ENCODE data around the gene SBF2.
"Not testable (repeated sequence)": the region's sequence is repeated elsewhere in the genome, so short reads cannot be mapped to it uniquely, and the experiment has no call there.

Gene SBF2

DNA sequence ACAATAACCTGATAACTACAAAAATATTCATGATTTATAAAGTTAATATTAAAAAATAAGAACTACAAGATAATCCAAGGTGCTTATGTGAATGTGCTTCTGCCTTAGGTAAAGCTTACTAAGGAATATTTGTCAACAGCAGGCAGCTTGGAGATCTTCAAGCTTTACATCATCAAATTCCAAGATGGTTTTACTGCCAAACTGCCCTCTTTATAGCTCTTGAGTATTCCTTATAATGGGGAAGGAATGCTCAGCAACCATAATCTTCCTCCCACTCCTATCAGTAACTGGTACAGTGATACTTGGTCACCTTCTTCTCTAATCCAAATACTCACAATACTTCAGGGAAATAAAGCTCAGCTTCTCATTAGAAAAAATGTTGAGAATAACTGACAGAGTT, 30.1 kb downstream of the SBF2 start:
- no peak for DNase-seq

DNA sequence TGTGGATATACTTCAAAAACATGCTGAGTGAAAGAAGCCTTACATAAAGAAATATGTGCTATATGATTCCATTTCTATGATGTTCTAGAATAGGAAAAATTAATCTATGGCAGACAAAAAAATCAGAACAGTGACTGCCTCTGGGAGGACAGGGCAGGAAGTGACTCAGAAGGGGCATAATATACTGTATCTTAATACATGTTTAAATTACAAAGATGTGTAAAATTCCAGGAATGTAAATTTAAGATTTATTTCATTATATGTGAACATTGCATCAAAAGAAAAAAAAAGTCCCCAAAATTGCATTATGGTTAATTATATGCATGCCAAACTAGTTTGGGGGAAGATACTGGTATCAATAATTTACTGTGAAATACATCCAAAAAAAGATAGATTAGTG, 32.2 kb downstream of the SBF2 start:
- DNase-seq = no peak

DNA sequence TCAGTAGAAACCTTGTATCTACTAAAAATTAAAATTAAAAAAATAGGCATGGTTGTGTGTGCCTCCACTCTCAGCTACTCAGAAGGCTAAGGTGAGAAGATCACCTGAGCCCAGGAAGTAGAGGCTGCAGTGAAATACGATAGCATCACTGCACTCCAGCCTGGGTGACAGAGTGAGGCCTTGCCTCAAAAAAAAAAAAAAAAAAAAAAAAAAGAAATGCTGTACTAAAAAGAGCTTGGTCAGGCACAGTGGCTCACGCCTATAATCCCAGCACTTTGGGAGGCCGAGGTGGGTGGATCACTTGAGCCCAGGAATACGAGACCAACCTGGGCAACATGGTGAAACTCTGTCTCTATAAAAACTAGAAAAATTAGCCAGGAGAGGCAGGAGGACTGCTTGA, 36.5 kb downstream of the SBF2 start:
- peak; percentile 84 for DNase-seq

DNA sequence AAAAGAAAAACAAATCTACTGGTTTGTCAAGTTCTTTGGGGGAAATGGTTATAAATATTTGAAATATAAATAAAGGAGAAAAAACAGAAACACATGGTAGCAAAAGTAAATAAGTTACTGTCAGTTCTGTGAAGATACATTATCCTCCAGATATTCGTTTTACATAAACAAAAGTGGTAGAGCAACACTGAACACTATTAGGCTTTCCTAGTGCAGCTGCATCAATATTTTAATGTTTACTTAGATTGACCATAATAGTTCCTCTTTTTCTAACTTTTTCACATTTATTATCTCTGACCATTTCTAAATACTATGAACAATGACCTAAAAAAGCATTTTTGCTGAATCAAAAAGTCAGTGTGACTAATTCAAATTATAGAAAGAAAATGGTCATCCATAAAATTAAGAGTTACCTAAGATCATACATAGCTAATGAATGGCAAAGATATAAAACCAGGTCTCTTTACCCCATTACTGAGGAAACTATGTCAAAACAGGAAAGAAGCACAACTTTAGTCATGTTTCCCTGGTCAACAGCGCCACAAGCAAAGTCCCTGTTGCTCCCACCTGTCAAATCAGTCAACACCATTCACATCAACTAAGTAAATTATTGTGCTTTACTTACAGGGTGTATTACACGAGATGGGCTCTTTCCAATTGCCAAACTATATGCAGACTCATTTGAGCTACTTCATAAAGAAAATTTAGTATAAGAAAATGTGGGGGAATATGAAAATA, 38.5 kb downstream of the SBF2 start:
- DNase-seq = peak; percentile 57

DNA sequence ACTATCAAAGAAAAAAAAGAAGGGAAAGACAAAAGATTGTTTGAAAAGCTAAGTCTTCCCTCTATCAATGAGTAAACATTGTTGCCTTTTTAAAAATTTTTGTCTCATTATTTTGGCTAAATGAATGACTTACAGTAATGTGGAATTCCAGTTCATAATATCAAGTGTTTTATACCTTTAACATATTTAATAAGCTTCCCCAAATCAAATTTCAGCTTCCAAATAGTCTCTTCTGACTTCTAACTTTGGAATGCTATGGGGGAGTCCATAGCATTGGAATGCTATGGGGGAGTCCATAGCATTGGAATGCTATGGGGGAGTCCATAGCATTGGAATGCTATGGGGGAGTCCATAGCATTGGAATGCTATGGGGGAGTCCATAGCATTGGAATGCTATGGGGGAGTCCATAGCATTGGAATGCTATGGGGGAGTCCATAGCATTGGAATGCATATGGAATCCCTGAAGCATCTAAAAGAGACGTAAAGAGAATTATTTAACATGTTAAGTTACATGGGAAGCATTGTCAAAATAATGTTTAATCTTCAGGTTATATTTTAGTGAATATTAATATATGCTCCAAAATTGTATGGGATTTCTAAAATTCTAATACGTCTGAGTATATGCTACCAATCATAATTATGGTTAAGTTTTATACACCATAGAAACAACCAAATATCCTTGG, 44.4 kb downstream of the SBF2 start:
- DNase-seq = not testable (repeated sequence)

DNA sequence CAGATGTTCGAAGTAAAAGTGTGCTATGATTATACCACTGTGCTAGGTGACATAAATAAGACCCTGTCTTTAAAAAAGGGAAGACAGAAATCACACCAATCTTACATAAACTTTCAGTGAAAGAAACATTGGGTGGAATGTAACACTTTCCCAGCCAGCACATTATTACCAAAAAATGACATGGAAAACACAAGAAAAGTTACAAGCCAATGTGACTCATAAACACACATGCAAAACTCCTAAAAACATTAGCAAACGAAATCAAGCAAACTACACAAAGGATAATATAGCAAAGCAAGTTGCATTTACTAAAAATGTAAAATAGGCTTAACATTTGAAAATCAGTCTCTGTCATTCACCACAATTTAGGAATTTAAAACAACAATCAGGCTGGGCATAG, 47.0 kb downstream of the SBF2 start:
- DNase-seq = no peak

DNA sequence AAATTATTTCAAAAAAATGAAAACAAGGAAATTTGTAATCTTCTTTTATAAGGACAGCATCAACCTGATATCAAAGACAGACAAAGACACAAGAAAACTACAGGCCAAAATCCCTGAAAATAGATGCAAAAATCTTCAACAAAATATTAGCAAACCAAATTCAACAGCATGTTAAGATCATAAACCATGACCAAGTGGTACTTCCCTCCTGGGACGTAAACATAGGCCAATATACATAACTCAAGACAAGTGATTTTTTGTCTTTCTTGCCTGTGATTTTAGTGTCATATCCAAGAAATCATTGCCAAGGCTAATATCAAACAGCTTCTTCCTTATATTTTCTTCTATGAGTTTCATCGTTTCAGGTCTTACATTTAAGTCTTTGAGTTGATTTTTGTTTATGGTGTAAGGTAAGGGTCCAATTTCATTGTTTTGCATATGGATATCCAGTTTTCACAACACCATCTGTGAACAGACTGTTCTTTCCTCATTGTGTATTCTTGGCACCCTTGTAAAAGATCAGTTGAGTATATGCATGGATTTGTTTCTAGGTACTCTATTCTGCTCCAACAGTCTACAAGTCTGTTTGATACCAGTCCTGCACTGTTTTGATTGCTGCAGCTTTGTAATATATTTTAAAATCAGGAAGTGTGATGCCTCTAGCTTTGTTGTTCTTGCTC, 50.0 kb downstream of the SBF2 start:
- no peak for DNase-seq

DNA sequence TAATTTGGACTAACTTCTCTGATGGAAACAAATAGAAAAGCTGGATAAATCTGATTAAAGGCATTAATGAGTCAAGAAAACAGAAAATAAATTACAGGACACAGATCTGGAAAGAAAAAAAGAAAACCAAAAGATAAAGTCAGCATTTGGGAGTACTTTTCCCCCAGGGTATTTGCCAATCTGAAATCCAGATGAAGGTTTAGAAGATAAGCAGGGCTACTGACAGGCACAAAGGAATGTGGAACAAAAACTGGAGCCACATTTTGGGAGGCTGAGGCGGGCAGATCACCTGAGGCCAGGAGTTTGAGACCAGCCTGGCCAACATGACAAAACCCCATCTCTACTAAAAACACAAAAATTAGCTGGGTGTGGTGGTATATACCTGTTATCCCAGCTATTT, 57.2 kb downstream of the SBF2 start:
- DNase-seq = no peak

DNA sequence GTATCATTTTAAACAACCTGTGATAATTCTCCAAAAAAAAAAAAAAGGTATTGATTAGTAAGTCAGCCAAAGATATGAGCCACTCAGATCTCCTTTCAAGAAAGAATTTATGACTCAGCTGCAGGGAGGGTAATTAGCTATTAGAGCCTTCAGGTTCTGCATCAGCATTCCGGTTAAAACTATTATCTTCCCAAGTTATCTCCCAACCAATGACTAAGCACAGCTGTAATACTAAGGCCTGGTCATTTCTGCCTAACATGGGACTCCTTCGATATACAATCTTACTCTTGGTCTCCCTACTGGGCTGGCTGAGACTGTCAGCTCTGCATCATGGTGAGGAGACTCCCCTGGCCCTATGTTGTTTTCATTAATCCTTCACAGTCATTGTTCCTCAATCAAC, 60.4 kb downstream of the SBF2 start:
- no peak for DNase-seq

DNA sequence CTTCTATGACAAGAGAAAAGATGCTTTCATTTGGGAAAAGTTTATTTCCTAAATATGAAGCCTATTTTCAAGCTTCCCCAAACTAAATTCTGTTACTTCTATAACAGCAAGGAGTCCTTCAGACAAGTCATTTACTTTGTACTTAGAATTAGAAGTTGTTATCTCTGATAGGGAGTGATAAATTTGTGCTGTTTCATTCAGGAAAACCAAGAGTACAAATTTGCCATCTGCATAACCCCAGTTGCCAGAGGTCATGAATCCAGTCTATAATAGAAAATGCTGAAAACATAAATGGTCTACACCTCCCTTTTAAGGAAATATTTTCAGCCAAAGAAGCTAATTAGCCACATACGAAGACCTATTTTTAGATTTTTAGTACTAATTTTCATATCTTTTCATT, 61.3 kb downstream of the SBF2 start:
- DNase-seq = no peak

DNA sequence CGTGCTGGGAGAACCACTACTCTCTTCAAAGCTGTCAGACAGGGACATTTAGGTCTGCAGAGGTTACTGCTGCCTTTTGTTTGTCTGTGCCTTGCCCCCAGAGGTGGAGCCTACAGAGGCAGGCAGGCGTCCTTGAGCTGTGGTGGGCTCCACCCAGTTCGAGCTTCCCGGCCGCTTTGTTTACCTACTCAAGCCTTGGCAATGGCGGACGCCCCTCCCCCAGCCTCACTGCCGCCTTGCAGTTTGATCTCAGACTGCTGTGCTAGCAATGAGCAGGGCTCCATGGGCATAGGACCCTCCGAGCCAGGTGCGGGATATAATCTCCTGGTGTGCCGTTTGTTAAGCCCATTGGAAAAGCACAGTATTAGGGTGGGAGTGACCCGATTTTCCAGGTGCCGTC, 62.2 kb downstream of the SBF2 start:
- DNase-seq = not testable (repeated sequence)

DNA sequence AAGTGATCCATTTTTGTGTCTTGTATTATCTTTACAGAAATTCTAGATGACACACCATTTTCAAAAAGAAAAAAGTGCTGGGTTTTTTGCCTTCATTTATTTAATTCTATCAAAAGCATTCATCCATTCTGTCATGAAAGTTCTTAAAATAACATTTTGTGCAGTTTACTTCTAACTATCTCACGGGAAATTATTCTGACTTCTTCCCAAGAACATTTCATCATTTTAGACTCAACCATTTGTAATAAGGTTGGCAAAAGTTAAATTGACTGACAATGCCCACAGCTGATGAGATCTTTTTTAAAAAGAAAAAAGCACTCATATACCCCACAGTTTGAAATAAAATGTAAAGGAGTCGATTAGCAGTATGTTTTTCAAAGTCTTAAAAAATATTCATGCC, 68.5 kb downstream of the SBF2 start:
- DNase-seq = no peak

DNA sequence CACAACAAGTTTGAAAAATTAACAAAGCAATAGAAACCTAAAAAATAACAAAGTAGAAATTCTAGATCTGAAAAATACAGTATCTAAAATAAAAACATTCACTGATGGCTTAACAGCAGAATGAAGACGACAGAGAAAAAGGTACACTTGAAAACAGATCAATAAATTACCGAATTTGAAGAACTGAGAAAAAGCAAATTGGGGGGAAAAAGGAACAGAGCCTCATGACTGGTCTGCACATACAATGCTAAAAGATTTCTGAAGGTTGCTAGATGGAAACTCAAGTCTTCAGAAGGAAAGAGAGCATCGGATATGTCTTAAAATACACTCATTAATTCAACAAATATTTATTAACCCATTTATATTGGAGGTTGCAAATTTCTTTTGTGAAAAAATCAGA, 71.6 kb downstream of the SBF2 start:
- no peak for DNase-seq

DNA sequence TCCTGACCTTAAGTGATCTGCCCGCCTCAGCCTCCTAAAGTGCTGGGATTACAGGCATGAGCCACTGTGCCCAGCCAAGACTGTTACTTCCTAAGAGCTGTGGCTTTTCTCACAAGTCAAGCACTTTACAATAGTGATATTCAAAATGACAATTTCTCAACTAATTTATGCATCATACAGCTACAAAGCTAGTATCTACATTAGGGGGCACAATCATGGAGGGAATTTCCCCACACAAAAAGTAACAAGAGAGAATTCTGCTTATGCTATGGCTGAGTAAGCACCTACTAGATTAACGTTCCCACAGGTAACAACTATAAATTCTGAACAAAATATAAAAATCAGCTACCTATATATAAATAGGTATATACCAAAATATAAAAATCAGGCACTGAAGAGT, 72.7 kb downstream of the SBF2 start:
- DNase-seq = no peak

DNA sequence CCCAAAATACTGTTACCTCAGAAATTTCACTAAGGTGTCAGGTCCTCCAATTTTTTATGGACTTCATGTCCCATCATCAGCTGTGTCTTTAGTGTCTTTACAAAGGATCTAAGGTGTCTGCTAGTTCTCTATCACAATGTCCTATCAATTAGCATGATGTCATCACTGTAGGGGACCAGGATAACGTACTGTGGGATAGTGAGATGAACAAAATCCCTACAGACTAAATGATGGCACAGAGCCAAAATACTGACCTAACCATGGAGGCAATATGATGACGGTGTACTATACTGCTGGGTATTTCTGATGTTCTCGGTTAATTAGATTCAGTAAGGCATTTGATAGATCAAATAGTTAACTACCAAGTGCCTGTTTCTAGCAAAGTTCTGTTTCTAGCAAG, 82.5 kb downstream of the SBF2 start:
- DNase-seq = no peak

DNA sequence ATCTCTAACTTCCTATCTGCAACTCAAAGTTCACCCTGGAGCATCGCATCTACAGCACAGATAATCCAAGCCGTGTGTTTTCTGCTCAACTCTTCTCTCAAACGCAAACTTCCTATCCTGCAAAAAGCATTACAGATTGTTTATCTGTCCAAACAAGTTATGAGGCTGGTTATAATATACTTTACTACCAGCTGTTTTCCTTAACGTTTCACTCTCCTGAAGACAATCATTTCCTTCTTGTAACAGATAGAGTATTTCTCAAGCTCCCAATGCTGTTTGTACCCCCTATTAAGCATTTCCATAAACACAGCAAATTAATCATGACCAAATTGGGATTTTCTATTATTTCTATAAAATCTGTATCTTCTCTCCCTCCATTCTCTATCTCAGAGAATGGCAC, 84.7 kb downstream of the SBF2 start:
- DNase-seq = no peak

DNA sequence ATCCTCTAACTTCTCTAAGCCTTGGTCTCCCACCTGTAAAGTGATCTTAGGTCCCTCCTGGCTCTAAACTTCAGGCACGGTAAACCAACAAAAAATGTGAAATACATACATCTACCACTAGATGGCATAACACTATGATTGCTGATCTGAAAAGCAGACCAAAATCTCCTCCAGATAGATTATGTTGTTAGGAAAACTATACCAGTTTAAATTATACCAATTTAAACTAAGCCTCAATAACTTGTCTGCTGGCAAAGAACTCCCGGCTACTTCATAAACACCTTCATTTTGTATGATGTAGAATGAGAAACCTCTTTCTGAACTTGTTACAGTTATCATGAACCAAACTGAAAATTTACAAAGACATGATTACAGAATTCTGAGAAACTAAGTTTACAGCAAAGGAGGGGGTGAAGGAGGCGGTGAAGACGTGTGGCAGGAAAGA, 85.9 kb downstream of the SBF2 start:
- peak; percentile 65 for DNase-seq

DNA sequence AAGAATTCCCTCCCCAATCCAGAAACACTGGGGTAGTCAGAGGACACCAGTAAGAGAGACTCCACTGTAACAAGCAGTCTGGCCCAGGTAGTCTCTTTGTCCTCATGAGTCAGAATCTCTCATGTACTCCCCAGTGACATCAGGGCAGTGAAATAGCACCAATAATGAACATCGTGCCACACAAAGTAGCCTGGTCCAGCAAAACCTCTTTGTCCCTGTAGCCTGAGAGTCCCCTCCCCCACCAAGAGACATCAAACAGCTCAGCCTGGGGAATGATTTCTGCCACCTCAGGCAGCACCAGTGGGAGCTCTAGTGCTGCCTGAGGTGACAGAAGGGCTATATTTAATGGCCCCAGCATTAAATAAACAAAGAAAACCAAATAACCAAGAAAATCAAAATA, 88.1 kb downstream of the SBF2 start:
- peak; percentile 32 for DNase-seq

DNA sequence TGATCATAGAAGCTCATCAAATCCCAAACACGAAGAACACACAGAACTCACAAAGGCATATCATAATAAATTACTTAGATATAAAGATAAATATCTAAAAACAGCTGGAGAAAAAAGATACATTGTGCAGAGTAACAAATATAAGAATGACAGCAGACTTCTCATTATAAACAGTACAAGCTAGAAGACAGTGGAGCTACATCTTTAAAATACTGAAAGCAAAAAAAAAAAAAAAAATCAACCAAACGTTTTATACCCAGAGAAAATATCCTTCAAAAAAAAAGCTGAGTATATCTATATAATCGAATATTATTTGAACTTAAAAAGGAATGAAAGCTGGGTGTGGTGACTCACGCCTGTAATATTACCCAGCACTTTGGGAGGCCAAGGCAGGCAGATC, 90.0 kb downstream of the SBF2 start:
- DNase-seq = peak; percentile 17

DNA sequence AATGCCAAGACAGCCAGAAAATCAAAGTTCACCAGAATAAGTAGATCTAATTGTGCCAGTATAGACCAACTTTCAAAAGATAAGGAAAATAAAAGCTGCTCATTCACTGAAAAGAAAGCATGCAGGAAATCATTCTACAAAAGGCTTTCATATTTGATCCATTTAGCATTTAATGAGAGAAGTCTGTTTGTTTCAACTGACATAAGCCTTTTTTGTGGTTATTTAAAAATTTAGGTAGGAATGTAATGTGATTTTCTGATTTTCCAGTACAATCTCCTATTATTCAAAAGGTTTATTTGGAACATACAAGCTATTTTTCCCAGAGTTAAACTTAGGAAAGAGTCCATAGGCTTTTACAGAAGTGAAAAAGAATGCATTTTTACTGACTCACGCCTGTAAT, 92.7 kb downstream of the SBF2 start:
- no peak for DNase-seq

DNA sequence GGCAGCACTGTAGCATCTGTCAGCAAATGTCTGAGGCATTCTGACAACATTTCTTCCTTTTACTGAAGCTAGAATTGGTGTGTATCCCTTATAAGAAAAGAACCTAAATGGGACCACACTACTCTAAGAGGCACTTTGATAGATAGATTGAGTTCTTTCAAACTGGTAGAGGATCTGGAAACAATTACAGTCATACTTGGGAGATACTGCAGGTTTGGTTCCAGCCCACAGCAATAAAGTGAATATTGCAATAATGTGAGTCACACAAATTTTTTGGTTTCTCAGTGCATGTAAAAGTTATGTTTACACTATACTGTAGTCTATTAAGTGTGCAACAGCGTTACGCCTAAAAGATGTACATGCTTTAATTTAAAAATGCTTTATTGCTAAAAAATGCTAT, 96.9 kb downstream of the SBF2 start:
- DNase-seq = no peak

DNA sequence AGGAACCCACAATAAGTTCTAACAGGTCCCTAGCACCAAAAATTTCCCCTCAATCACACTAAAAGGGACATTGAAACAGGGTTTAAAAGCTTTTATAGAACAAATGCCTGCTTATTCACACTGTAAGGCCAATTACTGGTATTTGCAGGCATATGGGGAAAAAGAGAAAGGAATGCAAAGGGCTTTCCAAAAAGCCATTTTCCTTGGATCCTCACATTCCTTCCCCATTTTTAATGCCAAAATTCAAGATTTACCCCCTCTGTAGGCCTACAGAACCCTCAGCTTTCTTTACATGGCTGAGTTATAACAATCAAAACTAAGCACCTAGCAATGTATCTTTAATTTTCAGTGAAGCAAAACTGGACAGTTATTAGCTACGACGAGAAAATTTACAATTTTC, 102.0 kb downstream of the SBF2 start:
- no peak for DNase-seq

DNA sequence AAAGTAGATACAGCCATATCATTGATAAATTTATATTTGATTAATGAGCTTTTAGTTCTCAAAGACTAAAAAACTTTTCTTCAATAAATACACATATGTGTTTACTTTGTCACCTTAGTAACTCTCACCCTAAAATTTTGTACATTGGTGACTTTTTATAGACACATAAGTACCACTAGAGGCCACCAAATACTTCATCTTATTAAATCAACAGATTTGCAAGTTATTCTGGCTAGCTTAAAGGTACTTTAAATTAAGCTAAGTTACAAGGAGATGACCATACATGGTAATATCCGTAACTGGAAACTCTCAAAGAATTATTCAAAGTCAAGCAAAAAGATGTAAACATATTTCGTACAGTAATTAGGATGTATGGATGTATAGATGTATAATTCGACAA, 112.2 kb downstream of the SBF2 start:
- peak; percentile 51 for DNase-seq

DNA sequence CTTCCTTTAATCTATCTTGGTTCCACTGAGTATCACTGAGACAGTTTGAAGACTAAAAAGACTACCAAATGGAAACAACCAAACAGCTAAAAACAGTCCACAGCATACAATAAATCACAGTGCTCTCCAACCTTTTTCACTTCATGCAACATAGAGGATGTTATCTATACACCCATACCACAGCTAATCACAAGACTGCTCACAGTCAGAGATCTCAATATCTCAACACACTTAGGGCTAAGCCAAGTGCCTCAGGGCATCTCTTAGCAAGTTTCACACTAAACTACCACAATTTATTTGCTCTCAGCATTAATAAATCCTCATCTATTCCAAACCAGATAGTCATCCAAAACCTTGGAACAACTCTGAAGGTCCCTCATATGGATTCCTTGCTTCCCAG, 129.4 kb downstream of the SBF2 start:
- DNase-seq = no peak
